ACHN (cell line): ENCODE measurements around the gene SLC12A2.

ENCODE experiments used
- DNase-seq: peaks from one replicate; pipeline ENCODE4 v3.0.0-alpha.2; 2015
- in situ Hi-C: cut with HindIII; loops from 2 replicates; pipeline ENCODE4 v1.10.0; 2017; ENCODE audit warnings: low sequenced_read_pairs, low pct_ligation_motif_present, low pct_unique_long_range_greater_than_20kb

Gene SLC12A2

GRCh38 chr5:128083033-128083810 lies at the start of gene SLC12A2:
SLC12A2 (plus strand) TSS chr5:128083766; CDS start chr5:128083955, 189 bp downstream.
- in situ Hi-C loops = no loop called here
- DNase-seq = peak; percentile 91

DNA sequence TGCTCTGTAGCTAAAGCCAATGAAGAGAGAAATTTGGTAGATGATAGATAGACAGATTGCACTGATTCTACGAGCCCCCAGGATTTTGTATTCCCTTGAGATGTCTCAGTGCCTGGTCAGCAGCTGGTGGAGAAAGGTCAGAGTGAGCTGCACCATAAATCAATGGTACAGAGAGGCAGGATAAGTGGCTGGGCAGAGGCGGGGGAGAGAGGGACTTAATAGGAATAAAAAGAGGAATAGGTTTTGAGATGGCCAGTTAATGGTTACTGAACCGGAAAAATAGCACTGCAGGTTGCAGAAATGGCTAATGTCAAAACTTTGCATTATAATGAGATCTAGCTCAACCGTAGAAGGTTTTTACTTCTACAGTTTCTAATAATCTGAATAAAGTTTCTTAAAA lies 47.9 kb upstream of the SLC12A2 start:
- no peak for DNase-seq
- in situ Hi-C loops = no loop called here

GRCh38 chr5:128036950-128037349 lies 46.6 kb upstream of the SLC12A2 start:
- in situ Hi-C loops = no loop called here
- no peak for DNase-seq

DNA sequence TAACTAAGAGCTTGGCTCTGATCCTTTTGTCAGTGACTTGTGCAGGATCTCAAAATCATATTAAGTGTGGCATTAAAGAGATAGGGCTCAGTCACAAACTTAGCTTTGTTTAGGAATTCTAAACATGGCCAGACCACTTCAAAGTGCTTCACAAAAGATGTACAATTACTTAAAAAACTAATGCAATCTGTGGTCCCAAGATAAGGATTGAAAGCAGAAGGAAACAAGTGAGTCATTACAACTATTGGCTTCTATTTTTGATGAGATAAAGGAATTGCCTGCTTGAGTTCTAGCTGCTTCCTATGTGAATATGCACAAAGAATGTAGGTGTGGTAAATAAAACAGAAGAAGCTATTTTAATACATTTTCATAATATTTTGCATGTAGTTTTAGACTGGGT lies 44.9 kb upstream of the SLC12A2 start:
- DNase-seq = no peak
- in situ Hi-C loops = no loop called here

DNA sequence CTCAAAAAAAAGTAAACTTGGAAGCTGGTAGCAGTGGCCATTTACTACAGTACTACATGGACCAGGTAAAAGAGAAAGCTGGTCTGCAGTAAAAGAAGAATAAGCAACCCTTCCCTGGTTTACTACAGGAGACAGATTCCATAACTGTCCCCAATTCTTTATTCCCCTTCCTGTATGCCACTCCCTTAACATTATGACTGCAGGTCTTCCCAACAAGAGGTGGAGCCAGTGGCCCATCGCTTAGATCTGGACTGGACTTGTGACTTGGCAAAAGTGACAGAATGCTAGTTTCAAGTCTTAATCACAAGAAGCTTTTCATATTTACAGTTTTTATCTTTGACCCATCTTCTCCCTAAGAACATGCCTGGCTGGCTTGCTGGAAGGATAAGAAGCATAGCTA lies 42.6 kb upstream of the SLC12A2 start:
- in situ Hi-C loops = no loop called here
- DNase-seq = no peak

- no peak for DNase-seq
- in situ Hi-C loops = no loop called here
These were observed 30.8 kb upstream of the SLC12A2 start for GRCh38 chr5:128052780-128053179.

DNA sequence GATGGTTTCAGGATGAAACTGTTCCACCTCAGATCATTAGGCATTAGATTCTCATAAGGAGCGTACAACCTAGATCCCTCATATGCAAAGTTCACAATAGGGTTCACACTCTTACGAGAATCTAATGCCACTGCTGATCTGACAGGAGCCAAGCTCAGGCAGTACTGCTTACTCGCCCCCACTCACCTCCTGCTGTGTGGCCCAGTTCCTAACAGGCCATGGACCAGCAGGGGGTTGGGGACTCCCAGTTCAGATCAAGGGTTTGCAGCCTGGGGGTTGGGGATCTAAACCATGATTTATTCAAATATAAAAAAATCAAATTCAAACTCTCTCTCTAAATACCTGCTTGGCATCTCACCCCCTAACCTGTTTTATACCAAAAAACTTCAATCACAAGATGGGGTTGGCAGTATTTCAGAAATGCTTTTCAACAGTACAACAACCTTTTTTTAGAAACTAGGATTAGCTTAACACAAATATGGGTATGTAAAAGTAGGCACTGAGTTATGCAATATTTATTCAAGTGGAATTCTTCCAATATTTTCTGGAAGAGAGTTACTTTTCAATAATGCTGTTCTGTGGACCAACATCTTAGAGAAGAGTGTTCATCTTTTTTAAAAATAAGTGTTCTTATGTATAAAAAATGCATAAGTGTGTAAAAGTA lies 30.1 kb upstream of the SLC12A2 start:
- DNase-seq = no peak
- in situ Hi-C loops = no loop called here

DNA sequence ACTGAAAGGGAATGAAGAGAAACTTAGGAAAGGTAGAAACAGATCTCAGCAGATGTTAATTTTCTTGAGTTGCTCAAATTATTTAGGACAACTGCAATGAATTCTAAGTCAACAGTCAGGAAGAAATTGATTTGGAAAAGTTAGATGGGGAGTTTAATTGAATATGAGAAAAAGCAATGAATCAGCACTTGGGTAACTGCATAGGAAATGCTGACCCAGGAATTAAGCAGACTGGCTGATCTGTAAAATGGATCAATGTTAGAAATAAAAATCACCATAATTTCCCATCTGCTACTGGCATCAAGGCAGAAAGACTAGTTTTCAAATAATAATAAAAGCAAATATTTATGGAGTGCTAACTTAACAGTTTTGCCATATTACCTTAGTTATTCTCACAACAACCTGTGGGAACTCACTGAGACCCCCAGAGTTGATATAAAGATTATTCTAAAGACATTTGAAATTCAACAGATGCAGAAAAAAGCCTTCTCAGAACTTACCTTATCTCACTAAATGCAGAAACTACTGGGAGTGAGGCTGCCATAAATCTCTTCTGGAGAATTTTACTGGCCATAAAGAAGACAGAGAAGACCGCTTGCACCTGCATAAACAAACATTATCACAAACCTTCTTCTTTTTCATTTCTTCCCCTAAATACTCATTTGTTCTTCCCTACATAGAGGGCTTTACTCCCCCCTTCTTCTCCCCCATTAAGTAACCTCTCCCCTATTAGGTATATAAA lies 22.8 kb upstream of the SLC12A2 start:
- in situ Hi-C loops = no loop called here
- no peak for DNase-seq

- in situ Hi-C loops = no loop called here
- peak; percentile 11 for DNase-seq
These were observed 21.3 kb upstream of the SLC12A2 start for GRCh38 chr5:128062172-128062746.

DNA sequence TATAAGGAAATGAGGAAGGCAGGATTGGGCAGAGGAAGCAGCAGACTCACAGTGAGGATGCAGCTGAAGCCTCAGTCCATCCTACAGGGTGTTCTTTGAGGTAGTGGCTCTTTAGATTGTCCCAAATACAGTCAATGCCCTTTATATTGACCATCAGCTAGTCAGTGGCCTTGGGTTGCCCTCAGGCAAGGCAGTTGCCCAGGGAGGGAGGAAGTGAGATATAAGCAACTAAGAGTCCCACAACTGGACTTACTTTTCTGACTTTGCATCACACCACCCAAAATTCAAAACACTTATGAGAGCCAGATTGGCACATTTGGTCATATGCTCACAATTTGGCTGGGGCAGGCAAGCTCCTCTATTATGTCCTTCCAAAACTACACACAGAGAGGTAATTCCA lies 9.4 kb upstream of the SLC12A2 start:
- in situ Hi-C loops = no loop called here
- DNase-seq = no peak

DNA sequence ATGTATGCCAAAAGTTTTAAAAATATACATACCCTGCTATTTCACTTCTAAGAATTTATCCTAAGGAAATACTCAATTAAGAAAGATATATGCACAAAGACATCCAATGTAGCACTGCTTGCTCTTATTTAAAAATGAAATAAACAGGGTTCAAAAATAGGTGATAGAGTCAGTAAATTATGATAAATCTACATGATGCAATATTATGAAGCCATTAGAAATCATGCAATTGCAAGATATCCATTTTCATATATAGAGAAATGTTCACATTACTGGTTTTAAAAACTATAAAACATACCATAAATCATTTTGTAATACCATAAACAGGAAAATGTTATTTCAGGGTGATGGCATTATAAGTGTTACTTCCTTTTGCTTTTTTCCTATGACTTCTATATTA lies 8.6 kb upstream of the SLC12A2 start:
- in situ Hi-C loops = no loop called here
- no peak for DNase-seq

- no peak for DNase-seq
- in situ Hi-C loops = no loop called here
These were observed 6.0 kb upstream of the SLC12A2 start for GRCh38 chr5:128077526-128077925.

- peak; percentile 34 for DNase-seq
- in situ Hi-C loops = no loop called here
These were observed 2.3 kb upstream of the SLC12A2 start for GRCh38 chr5:128081111-128081851.

GRCh38 chr5:128082551-128083032 lies 974 bp upstream of the SLC12A2 start:
- no peak for DNase-seq
- in situ Hi-C loops = no loop called here

GRCh38 chr5:128083811-128084227 lies 253 bp downstream of the SLC12A2 start:
- no peak for DNase-seq
- in situ Hi-C loops = no loop called here

GRCh38 chr5:128084228-128085167 lies 932 bp downstream of the SLC12A2 start:
- peak; percentile 30 for DNase-seq
- in situ Hi-C loops = no loop called here

GRCh38 chr5:128085413-128085812 lies 1.8 kb downstream of the SLC12A2 start:
- DNase-seq = peak; percentile 31
- in situ Hi-C loops = no loop called here
